Esophagus squamous epithelium (tissue), 4 donors: ENCODE results near the gene MGMT.

Experiments
- CTCF ChIP-seq, 6 experiments: fragments of 450-650 bp in 4 of 6; fragments of 200-600 bp in 2 of 6; sonication (generic) in 2 of 6; IDR thresholded peaks; one replicate each; pipeline ENCODE4 v1.5.1; 2016 to 2019; ENCODE audit warnings: antibody characterized with exemption in 6 of 6, mild to moderate bottlenecking in 4 of 6, moderate library complexity in 4 of 6
- POLR2A ChIP-seq, 4 donors: fragments of 450-650 bp; IDR thresholded peaks; one replicate each; pipeline ENCODE4 v1.6.1; 2017; ENCODE audit warnings: antibody characterized with exemption in 4 of 4, mild to moderate bottlenecking in 4 of 4, moderate library complexity in 3 of 4

- TF ChIP-seq POLR2A (IDR thresholded peaks at IDR 0.05) (no peak), CTCF (IDR thresholded peaks at IDR 0.05) (no peak)
Observed at GRCh38 chr10:129534826-129535225, 67.8 kb downstream of the MGMT start.
